Stimulated activated CD4-positive, alpha-beta T cell treated with anti-CD3 and anti-CD28 coated beads, Interleukin-4, amount 100 ng/mL, for 4 hours (primary cell): ENCODE measurements around the gene KRT13.

Experiments
- DNase-seq, 2 experiments: peaks; one replicate each; pipeline ENCODE4 v3.0.0-alpha.2; 2020

Gene KRT13

DNA sequence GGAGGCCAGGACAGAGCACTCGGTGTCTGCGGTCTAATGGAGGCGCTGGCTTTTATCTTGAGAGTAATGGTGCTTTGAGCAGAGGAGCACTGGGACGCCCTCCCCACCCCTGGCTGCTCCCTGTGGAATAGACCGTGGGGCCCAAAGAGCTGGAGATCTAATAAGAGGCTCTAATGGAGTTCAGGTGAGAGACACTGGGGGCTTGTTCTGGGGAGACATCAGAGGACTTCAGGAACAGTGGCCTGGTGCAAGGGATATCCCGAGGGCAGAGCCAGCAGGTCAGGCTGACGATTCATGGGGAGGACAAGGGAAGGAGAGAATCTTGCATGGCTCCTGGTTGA, 32.2 kb upstream of the KRT13 start:
- DNase-seq, result no peak

DNA sequence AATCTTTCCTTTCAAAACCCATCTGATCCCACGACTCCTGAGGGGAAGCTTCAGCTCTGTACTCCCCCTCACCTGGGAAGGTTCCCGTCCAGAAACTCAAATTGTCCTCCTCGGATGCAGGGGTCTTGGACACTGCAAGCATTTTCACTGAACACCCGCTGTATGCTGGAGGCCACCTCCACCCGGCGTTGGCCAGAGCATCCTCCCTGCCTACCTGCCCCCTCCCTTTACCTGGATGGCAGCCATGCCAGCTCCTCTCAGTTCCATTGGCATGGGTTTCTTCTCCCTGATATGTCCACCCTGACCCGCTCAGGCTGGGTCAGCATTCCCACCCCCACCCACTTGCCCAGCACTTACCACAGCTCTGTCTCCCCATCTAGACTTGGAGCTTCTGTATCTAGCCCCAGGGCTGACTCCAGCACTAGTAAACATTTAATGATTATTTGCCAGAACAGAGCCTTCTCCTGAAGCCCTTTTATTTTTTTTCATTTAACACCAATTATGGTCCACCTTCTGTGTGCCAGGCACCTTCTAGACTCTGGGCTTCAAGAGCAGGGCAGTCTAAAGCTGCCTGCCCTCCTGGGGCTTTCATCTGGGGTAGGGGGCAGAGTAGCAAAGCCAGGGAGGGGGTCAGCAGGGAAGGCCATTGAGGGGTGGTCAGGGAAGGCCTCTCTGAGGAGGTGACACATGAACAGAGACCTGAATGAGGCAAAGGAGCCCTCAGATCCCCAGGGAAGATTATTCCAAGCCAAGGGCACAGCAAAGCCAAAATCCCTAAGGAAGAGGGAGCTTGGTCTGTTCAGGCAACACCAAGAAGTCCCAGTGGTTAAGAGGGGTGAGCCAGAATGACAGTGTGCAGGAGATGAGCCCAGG, 31.6 kb upstream of the KRT13 start:
- no peak for DNase-seq

- DNase-seq, result no peak
Measured at GRCh38 chr17:41535764-41536481, 30.5 kb upstream of the KRT13 start.

GRCh38 chr17:41534899-41535546, 29.6 kb upstream of the KRT13 start:
- no peak for DNase-seq

DNA sequence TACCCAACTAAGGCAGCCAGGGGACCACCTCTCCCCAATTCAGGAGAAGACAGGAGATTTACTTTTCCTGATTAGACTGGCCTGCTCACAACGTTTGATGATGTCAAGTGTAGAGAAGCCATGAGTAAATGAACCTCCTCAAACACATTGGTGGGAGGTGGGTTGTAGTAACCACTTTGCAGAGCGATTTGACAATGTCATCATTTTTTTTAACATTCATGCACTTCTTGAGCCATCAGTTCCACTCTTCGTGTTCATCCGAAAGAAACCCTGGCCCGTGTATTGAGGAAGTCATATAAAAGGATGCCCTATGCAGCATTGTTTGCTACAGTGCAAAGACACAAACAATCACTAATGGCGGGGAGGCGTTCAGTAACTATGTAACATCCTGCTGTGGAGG, 28.2 kb upstream of the KRT13 start:
- no peak for DNase-seq

DNA sequence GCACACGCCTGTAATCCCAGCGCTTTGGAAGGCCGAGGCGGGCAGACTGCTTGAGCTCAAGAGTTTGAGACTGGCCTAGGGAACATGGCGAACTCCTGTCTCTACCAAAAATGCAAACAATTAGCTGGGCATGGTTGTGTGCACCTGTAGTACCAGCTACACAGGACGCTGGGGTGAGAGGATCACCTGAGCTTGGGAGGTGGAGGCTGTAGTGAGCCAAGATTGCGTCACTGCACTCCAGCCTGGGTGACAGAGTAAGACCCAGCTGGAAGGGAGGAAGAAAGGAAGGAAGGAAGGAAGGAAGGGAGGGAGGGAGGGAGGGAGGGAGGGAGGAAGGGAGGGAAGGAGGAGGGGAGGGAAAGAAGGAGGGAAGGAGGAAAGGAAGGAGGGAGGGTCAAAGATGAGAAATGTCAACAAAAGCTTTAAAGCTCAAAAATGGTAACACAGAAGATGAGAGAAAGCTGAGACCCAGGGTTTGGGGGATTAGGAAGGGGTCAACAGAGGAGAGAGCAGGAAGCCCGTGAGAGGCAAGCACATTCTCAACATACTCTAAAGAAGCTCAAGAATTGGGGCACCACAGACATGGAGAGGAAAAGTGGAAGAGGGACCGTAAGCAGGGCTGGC, 27.6 kb upstream of the KRT13 start:
- DNase-seq, result no peak

DNA sequence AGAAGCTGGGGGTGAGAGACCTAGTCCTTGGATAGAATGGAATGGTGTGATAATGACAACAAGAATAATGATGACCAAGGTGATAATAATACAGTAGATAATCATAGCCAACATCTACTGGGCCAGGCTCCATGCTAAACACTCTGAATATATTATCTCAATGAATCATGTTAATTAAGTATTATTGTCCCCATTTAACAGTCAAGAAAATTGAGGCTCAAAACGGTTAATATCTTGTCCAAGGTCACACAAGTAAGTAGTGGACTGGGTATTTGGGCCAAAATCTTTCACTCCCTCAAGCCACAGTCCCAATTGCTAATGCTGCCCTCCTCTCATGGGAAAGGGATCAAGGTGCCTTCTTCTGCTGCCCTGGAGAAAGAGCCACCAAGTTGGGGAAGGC, 26.6 kb upstream of the KRT13 start:
- no peak for DNase-seq

DNA sequence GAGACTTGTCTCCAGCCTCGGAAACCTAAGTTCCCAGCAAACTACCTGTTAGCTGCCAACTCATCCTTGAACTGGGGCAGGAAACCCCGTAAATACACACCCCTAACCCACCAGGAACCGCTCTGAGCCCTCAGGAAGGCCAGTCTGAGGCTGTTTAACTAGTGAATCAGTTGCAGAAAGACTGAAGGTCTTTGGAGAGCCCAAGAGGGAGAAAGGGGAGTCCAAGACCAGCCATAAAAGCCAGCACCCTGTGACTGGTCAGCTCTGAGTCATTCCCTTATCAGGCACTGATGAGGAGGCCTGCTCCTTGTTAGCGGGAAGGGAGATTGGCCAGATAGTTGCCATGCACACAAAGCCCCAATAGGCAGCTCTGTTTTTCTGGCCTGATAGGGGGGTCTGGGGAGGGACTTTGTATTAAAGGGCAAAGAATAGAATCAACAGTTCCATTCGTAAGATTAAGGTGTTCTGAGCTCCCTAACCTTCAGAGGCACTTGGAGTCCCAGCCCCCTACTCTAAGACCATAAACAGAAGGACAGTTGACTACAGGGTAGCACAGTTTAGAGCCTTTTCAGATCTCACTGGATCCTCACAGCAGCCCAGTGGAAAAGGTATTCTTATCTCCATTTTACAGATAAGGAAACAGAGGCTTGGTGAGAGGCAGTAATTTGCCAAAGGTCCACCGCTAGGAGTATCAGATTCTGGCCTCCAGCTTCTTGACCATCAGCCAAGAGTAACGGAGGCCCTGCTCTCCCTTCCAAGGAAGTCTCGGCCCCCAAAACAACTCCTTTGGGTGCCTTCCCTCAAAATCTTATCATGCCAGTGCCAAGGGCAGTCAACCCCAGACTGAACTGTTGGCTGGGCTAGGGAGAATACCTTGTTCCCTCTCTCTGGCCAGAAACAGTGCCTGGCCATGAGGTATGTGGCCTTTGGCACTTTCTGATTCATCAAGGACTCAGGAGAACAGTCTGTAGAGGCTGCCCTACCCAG, 24.9 kb upstream of the KRT13 start:
- no peak for DNase-seq

DNA sequence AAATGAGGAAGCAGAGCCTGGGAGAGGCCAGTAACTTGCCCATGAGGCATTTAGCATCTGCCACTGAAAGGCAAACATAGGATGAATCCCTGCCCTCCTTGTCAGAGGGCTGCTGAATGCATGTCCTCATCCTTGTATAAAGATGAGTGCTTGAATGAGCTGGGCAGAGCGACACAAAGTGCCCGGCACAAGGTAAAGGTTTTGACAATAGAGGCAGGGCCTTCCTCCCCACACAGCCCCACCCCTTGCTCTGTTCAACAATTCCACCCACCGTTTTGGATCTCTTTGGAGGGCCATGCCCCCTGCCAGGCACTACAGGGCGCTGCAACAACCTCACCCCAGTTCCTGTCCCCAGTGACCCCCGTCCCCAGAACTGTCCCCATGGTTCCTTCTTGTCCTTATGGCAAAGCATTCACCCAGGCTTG, 24.1 kb upstream of the KRT13 start:
- DNase-seq, result no peak

DNA sequence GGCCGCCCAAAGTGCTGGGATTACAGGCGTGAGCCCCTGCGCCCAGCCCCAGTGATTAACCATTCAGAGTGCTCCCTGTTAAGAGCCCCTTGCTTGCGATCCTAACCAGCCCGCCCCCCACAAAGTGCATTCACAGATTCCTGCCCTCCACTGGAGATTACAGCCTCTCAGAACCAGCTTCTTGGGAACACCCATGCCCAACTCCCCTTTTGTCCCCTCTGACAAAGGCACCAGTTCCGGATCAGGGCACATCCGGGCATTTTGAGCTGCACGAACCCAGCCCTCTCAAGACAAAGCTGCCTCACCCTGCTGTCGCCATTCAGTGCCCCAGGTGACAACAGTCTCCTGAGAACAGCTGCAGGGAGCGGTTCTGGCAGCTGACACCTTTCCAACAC, 23.5 kb upstream of the KRT13 start:
- no peak for DNase-seq

- DNase-seq, result no peak
Measured at GRCh38 chr17:41527063-41528023, 21.9 kb upstream of the KRT13 start.

DNA sequence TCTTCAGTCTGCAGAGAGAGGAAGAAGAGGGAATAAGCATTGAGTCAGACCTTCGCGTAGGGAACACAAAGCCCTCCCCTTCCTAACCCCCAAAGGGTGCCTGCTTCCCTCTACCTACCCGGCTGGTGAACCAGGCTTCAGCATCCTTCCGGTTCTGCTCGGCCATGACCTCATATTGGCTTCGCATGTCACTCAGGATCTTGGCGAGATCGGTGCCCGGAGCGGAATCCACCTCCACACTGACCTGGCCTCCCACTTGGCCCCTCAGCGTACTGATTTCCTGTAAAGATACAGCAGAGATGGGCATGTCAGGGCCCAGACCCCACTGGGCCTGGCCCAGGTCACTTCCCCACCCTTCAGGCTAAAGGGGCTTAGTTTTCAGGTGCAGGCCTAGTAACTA, 18.8 kb upstream of the KRT13 start:
- no peak for DNase-seq

GRCh38 chr17:41523787-41524186, 18.4 kb upstream of the KRT13 start:
- no peak for DNase-seq

DNA sequence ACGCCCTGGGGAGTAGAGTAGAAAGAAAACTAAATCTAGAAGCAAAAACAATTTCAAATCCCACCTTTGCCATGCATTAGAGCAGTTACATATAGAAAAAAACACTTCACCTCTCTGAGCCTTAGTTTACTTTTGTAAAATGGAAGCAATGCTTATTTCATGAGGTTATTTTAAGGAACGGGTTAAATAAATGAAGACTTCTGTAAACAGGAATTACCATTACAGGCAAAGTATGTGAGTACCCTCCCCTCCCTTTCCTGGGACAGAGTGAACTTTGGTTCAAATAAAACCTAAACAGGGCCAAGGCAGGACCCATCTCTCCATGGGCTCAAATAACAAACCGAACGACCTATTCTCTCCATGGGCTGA, 17.8 kb upstream of the KRT13 start:
- DNase-seq, result no peak

- DNase-seq, result no peak
Measured at GRCh38 chr17:41522301-41523224, 17.2 kb upstream of the KRT13 start.

- no peak for DNase-seq
Measured at GRCh38 chr17:41521574-41522261, 16.3 kb upstream of the KRT13 start.

- no peak for DNase-seq
Measured at GRCh38 chr17:41520821-41521521, 15.6 kb upstream of the KRT13 start.

DNA sequence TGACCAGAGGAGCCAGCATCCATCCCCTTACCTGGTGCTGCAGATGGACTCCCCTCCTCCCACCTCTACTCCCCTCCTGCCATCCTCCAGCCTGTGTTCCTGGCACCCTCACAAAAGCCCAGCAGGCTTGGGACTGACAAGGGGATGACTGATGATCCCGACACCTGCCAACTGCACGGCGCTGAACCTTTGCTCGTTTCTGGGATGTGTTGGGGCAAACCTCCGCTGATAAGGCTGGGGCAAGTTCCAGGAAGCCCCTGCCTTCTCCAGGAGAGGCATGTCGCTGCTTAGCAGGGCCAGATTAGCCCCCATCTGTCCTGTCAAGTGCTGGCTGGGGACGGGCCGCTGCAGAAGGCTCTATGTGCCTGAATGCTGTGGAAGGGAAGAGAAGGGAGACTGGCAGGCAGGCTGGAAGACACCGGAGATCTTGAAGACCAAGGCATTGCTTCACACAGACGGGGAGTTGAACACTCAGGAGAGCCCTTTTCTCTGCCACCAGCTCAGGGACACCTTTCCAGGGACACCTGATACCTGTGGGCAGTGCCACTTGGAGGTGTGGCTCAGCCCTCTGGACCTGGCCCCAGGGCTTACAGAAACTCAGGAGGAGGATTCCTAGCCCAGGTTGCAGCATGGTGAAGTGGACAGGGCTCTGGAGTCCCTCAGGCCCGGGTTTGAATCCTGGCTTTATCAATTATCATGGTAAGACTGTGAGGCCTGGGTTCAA, 14.3 kb upstream of the KRT13 start:
- no peak for DNase-seq
